ENCODE data around the gene MMP24OS.

Gene MMP24OS

DNA sequence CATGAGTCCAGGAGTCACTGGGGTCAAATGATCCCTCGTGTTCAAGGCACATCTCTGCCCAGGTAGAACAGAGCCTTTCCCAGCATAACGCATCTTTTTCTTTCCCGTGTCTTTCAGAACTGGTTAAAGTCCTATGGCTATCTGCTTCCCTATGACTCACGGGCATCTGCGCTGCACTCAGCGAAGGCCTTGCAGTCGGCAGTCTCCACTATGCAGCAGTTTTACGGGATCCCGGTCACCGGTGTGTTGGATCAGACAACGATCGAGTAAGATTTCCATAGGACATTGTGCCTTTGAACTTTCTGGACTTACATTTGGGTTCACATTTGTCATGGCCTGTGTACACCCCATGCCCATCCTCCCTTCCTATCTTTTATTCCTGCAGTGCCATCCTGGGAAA, 31.2 kb downstream of the MMP24OS start:
- TF ChIP-seq, protein P1, sequence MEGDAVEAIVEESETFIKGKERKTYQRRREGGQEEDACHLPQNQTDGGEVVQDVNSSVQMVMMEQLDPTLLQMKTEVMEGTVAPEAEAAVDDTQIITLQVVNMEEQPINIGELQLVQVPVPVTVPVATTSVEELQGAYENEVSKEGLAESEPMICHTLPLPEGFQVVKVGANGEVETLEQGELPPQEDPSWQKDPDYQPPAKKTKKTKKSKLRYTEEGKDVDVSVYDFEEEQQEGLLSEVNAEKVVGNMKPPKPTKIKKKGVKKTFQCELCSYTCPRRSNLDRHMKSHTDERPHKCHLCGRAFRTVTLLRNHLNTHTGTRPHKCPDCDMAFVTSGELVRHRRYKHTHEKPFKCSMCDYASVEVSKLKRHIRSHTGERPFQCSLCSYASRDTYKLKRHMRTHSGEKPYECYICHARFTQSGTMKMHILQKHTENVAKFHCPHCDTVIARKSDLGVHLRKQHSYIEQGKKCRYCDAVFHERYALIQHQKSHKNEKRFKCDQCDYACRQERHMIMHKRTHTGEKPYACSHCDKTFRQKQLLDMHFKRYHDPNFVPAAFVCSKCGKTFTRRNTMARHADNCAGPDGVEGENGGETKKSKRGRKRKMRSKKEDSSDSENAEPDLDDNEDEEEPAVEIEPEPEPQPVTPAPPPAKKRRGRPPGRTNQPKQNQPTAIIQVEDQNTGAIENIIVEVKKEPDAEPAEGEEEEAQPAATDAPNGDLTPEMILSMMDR (IDR thresholded peaks at IDR 0.05): no peak

- TF ChIP-seq, protein P1 (IDR thresholded peaks at IDR 0.05): no peak
These were observed 33.9 kb downstream of the MMP24OS start for GRCh38 chr20:35243986-35244385.

GRCh38 chr20:35243317-35243716, 34.6 kb downstream of the MMP24OS start:
- TF ChIP-seq, protein P1 (IDR thresholded peaks at IDR 0.05): no peak

DNA sequence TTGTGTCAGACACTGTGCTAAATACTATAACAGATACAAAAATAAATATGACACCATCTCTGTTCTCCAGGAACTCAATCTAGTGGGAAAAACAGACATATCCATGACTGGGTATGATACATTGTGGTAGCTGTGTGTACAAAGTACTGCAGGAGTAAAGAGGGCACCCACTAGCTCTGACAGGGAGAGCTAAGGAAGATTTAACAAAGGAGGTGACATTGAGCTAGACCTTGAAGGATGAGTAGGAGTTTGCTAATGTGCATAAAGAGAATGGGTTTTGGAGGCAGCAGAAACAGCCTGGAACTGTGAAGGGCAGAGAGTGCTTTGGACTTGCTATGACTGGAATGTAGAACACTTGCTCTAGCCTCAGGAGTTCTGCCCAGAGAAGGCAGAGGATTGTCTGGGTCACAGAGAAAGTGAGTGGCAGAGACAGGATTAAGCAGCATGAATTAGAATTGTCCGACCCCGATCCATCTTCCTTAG, 37.1 kb downstream of the MMP24OS start:
- TF ChIP-seq, protein P1 (IDR thresholded peaks at IDR 0.05): no peak

- TF ChIP-seq, protein P1 (IDR thresholded peaks at IDR 0.05): no peak
These were observed 37.7 kb downstream of the MMP24OS start for GRCh38 chr20:35240083-35240810.

DNA sequence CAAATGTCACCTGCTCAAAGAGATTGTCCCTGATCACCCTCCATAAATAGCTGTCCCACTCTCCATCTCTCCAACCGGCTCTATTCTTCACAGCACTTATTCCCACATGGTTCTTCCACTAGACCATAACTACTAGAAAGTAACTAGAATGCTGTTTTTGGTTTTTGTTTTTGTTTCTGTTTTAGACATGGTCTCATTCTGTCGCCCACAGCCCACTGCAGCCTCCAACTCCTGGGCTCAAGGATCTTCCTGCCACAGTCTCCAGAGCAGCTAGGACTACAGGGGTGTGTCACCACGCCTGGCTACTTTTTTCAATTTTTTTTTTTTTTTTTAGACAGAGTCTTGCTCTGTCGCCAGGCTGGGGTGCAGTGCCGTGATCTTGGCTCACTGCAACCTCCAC, 39.2 kb downstream of the MMP24OS start:
- TF ChIP-seq, protein P1 (IDR thresholded peaks at IDR 0.05): no peak

DNA sequence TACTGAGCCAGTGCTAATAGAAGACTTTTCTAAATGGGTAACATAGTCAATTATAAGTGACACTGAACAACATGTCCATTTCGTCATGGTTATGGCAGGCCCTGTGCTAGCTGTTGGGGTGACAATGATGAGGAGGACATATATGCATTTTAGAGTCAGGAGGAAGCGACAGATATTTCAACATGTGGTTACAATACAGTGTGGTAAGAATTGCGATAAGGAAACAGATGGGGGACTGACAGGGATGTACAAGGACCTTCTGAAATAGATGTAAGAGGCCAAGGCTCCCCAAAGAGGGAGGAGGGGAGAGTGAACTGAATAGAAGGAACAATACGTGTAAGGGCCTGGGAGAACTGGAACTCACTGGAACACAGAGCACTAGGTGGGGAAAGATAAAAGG, 39.8 kb downstream of the MMP24OS start:
- TF ChIP-seq, protein P1 (IDR thresholded peaks at IDR 0.05): no peak

Data from LNCAP (cell line).